COLO829 (cell line): ENCODE measurements around the gene CREB3.

ENCODE experiments used
- DNase-seq: peaks from one replicate; pipeline ENCODE4 v3.0.0; 2012; ENCODE audit warnings: low spot score

The CREB3 gene

GRCh38 chr9:35781066-35781465 is 48.6 kb downstream of the CREB3 start:
- DNase-seq = no peak

DNA sequence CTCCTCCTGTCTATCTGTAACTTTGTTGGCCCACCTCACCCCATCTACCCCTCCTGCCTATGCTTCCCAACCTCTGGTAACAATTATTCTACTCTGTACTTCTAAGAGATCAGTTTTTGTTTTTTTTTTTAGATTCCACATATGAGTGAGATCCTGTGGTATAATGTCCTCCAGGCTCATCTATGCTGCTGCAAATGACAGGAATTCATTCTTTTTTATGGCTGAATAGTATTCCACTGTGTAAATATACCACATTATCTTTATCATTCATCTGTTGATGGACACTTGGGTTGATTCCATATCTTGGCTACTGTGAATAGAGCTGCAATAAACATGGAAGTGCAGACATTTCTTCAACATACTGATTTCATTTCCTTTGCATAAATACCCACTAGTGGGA is 51.0 kb downstream of the CREB3 start:
- no peak for DNase-seq
